Kidney capillary endothelial cell (primary cell): ENCODE measurements around the gene TMX3.

Experiments used
- DNase-seq: peaks from one replicate; pipeline ENCODE4 v3.0.0-alpha.2; 2018; ENCODE audit warnings: low spot score

Gene TMX3

GRCh38 chr18:68713131-68713530, 1.8 kb downstream of the TMX3 start:
- DNase-seq: no peak

- no peak for DNase-seq
Observed at GRCh38 chr18:68707646-68708045, 7.3 kb downstream of the TMX3 start.

- DNase-seq: no peak
Observed at GRCh38 chr18:68705119-68705518, 9.8 kb downstream of the TMX3 start.

- DNase-seq: peak; percentile 10
Observed at GRCh38 chr18:68703326-68703725, 11.6 kb downstream of the TMX3 start.

GRCh38 chr18:68701353-68701752, 13.6 kb downstream of the TMX3 start:
- no peak for DNase-seq

GRCh38 chr18:68699043-68699442, 15.9 kb downstream of the TMX3 start:
- DNase-seq: no peak

GRCh38 chr18:68696937-68697336, 18.0 kb downstream of the TMX3 start:
- DNase-seq: no peak

- no peak for DNase-seq
Observed at GRCh38 chr18:68694316-68694715, 20.6 kb downstream of the TMX3 start.

- DNase-seq: no peak
Observed at GRCh38 chr18:68693091-68693815, 21.7 kb downstream of the TMX3 start.

GRCh38 chr18:68679528-68679927, 35.4 kb downstream of the TMX3 start:
- DNase-seq: no peak

- DNase-seq: no peak
Observed at GRCh38 chr18:68676913-68677312, 38.0 kb downstream of the TMX3 start.

- no peak for DNase-seq
Observed at GRCh38 chr18:68667121-68667520, 47.8 kb downstream of the TMX3 start.

GRCh38 chr18:68666381-68666780, 48.5 kb downstream of the TMX3 start:
- no peak for DNase-seq

- DNase-seq: no peak
Observed at GRCh38 chr18:68665628-68666027, 49.3 kb downstream of the TMX3 start.

- DNase-seq: no peak
Observed at GRCh38 chr18:68662754-68663153, 52.2 kb downstream of the TMX3 start.

GRCh38 chr18:68660354-68661183, 54.3 kb downstream of the TMX3 start:
- peak; percentile 19 for DNase-seq

GRCh38 chr18:68648191-68648590, 66.7 kb downstream of the TMX3 start:
- no peak for DNase-seq

GRCh38 chr18:68642003-68642402, 72.9 kb downstream of the TMX3 start:
- no peak for DNase-seq

- DNase-seq: no peak
Observed at GRCh38 chr18:68640861-68641260, 74.0 kb downstream of the TMX3 start.

GRCh38 chr18:68638613-68639012, 76.3 kb downstream of the TMX3 start:
- no peak for DNase-seq

GRCh38 chr18:68627812-68628211, 87.1 kb downstream of the TMX3 start:
- no peak for DNase-seq
